Colonic mucosa (tissue), 4 donors: ENCODE measurements around the gene GRM7. TPM values are rescaled to one million over a fixed set of nuclear protein-coding genes. Genes with fewer than 3 reads are reported as not detected.

Experiments
- DNase-seq: peaks from one replicate; pipeline ENCODE4 v3.0.0-alpha.2; 2020
- H3K27ac ChIP-seq: fragments of 200-600 bp; one replicate; pipeline ENCODE4 v1.8.0; 2021
- H3K27me3 ChIP-seq: fragments of 200-600 bp; one replicate; pipeline ENCODE4 v1.8.0; 2021
- H3K36me3 ChIP-seq: fragments of 200-600 bp; one replicate; pipeline ENCODE4 v1.8.0; 2021
- H3K4me1 ChIP-seq: fragments of 200-600 bp; one replicate; pipeline ENCODE4 v1.8.0; 2021; ENCODE audit warnings: mild to moderate bottlenecking
- H3K4me3 ChIP-seq: fragments of 200-600 bp; one replicate; pipeline ENCODE4 v1.8.0; 2021
- H3K9ac ChIP-seq, 2 donors: one replicate each; pipeline ENCODE4 v1.7.0; 2013; ENCODE audit warnings: control low read depth in 2 of 2, low read depth in 2 of 2, low read length in 2 of 2
- H3K9me3 ChIP-seq: fragments of 200-600 bp; one replicate; pipeline ENCODE4 v1.8.0; 2021
- intact Hi-C: fragments of 100-400 bp; cut with DNase I; formaldehyde crosslinking; loops from one replicate; pipeline ENCODE4 v1.14.1; 2022
- total RNA-seq, 2 donors: library from RNA; stranded (reverse); fragmentation: NEBNext Ultra II Directional in 1 of 2; extraction: Animal tissue kit (Norgen Biotek cat#: 25700) in 1 of 2; gene quantifications; one replicate each; pipeline ENCODE4 v1.2.1, GENCODE V29; 2021
- TF ChIP-seq, protein P1 (sequence below): fragments of 200-600 bp; IDR thresholded peaks from one replicate; pipeline ENCODE4 v1.8.0; 2022; ENCODE audit warnings: antibody characterized with exemption, mild to moderate bottlenecking
- donor health status: healthy.
- donor health status: DM: no; HTN: no; CAD: no.
- donor health status: DM: no; HTN: no; CAD: no.

Gene GRM7
- total RNA-seq, 2 donors from 2014 or later: 0.15 to 0.66 TPM

DNA sequence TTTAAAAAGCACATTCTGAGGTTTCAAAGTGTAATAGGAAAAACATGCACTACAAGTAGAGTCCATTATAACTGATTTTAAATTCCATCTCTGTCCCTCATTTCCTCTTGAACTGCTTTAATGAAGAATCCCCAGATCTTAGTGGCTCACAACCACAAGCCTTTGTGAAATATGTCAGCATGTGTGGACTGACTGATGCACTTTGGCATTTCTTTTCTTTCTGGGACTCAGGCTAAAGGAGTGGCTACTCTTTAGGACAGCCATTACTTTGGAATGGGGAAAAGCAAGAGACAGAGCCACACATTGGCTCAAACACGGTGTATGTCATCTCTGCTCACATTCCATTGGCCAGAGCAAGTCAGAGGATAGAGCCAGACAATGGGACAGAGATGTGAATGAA is 139.6 kb downstream of the GRM7 start:
- H3K4me1 ChIP-seq: no peaks in the 10 kb centered on the region
- H3K27me3 ChIP-seq: no peaks in the 10 kb centered on the region
- H3K9me3 ChIP-seq: no peaks in the 10 kb centered on the region
- intact Hi-C loops: no loop called here
- no peak overlapping the region for H3K27ac ChIP-seq
- TF ChIP-seq, protein P1, sequence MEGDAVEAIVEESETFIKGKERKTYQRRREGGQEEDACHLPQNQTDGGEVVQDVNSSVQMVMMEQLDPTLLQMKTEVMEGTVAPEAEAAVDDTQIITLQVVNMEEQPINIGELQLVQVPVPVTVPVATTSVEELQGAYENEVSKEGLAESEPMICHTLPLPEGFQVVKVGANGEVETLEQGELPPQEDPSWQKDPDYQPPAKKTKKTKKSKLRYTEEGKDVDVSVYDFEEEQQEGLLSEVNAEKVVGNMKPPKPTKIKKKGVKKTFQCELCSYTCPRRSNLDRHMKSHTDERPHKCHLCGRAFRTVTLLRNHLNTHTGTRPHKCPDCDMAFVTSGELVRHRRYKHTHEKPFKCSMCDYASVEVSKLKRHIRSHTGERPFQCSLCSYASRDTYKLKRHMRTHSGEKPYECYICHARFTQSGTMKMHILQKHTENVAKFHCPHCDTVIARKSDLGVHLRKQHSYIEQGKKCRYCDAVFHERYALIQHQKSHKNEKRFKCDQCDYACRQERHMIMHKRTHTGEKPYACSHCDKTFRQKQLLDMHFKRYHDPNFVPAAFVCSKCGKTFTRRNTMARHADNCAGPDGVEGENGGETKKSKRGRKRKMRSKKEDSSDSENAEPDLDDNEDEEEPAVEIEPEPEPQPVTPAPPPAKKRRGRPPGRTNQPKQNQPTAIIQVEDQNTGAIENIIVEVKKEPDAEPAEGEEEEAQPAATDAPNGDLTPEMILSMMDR: no peak
- DNase-seq: no peak
- H3K4me3 ChIP-seq: no peak overlapping the region
- H3K36me3 ChIP-seq: no peaks in the 10 kb centered on the region
- no peak overlapping the region for H3K9ac ChIP-seq

DNA sequence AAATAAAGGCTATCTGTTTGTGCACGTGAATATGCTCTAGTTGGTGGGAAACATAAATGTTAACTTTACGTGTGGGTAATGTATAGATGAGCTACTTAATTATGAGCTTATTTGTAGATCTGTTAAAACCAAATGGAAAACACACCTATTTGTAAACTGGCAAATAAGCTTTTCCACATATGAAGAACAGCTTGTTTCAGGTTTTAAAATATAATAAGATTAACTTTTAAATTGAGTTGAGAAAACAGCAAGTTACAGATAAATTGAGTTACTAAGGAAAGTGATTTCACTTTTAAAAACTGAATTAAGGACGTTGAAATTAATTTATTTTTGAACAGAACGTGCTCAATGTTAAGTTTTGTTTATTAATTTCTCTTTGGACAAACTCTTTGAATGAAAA is 140.5 kb downstream of the GRM7 start:
- no peaks in the 10 kb centered on the region for H3K27me3 ChIP-seq
- H3K9ac ChIP-seq: no peak overlapping the region
- no peak overlapping the region for H3K4me3 ChIP-seq
- H3K4me1 ChIP-seq: no peaks in the 10 kb centered on the region
- no peaks in the 10 kb centered on the region for H3K36me3 ChIP-seq
- no peaks in the 10 kb centered on the region for H3K9me3 ChIP-seq
- intact Hi-C loops: no loop called here
- no peak for DNase-seq
- no peak overlapping the region for H3K27ac ChIP-seq
- TF ChIP-seq, protein P1: no peak

DNA sequence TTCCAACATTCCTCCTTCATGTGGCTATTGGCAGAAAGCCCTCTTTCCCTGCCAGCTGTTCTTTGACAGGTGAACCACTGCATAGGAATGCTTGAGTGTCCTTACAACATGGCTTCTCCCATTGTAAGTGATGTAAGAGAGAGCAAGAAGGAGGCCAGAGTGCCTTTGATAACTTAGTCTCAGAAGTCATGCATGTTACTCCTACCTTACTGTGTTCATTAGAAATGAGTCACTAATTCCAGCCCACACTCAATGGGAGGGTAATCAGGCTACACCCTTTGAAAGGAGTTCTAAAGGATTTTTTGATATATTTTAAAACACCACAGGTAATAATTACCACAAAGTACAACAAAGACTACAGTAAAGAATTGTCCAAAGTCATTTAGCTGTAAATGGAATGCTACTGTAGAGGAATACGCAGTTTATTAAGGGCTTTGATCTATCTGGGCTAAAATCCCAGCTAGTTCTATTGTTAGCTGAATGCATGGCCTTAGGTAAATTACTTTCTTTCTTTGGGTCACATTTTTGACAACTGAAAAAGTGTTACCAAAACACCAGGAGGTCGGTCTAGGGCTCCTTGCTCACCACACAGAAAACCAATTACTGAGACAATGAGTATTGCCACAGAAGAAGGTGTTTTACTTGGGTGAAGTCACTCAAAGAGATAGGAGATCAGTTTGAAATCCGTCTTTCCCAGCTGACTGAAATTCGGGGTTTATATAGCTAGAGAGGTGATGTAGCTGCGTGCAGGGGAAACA is 154.9 kb downstream of the GRM7 start:
- Histone ChIP-seq H3K4me1 (no peaks in the 10 kb centered on the region), H3K36me3 (no peaks in the 10 kb centered on the region), H3K27me3 (no peaks in the 10 kb centered on the region), H3K9ac (no peak overlapping the region), H3K27ac (no peak overlapping the region), H3K9me3 (no peaks in the 10 kb centered on the region), H3K4me3 (no peak overlapping the region)
- intact Hi-C loops: no loop called here
- no peak for DNase-seq
- TF ChIP-seq, protein P1: no peak

DNA sequence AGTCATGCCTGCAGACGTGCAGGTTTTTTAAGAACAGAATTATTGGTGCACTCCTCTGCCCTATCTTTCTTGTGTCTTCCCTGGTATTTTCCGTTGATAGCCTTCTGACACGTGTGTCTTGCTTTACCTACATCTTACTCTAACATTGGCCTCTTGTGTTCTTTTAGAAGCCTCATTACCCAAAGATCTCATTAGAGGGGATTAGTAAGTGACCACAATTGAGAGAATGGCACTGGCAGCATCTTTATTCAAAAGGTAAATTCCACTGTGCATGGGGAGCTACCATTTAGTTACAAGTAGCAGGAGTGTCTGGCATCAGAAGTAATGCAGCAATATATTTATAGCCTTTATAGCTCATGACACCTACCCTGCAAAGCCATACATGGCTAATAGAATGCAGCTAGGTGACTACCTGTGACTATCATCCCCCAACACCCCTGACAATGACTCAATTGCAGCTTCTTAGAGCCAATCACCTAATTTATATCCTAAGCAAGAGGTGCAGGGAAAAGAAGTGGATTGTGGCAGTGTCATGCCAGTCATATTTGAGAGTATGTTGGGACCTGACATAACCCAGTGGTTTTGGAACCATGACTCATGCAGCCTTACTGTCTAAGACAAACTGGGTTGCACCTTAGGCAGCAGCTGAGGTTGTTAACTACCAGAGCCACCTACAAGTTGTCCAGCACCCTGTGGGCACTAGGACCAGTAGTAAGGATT is 164.8 kb downstream of the GRM7 start:
- no peak overlapping the region for H3K4me3 ChIP-seq
- H3K27ac ChIP-seq: no peak overlapping the region
- TF ChIP-seq, protein P1: no peak
- no peak overlapping the region for H3K9ac ChIP-seq
- intact Hi-C loops: no loop called here
- no peaks in the 10 kb centered on the region for H3K27me3 ChIP-seq
- no peak for DNase-seq
- H3K36me3 ChIP-seq: no peaks in the 10 kb centered on the region
- H3K9me3 ChIP-seq: no peaks in the 10 kb centered on the region
- no peaks in the 10 kb centered on the region for H3K4me1 ChIP-seq

DNA sequence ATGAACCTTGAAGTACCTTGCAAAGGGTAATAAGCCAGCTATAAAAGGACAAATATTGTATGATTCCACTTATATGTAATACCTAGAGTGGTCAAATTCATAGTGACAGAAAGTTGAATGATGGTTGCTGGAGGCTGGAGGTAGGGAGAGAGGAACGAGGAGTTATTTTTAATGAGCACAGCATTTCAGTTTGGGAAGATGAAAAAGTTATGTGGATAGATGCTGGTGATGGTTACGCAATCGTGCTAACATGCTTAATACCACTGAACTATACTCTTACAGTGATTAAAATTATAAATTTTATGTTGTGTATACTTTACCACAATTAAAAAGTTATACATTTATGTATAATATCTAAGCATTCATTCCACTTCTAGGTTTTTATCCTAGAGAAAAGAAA is 168.6 kb downstream of the GRM7 start:
- intact Hi-C loops: no loop called here
- TF ChIP-seq, protein P1: no peak
- Histone ChIP-seq H3K4me1 (no peaks in the 10 kb centered on the region), H3K27me3 (no peaks in the 10 kb centered on the region), H3K27ac (no peak overlapping the region), H3K4me3 (no peak overlapping the region), H3K36me3 (no peaks in the 10 kb centered on the region), H3K9me3 (no peaks in the 10 kb centered on the region), H3K9ac (no peak overlapping the region)
- no peak for DNase-seq
